GM21529 (cell line): ENCODE results near the gene NUDC.
"Not testable (repeated sequence)": the region's sequence is repeated elsewhere in the genome, so short reads cannot be mapped to it uniquely, and the experiment has no call there.

Experiments used
- ATAC-seq: cut with Tn5 transposase; IDR thresholded peaks from one replicate; pipeline ENCODE4 v1.9.1; 2021; ENCODE audit not compliant: unreplicated experiment

The NUDC gene

DNA sequence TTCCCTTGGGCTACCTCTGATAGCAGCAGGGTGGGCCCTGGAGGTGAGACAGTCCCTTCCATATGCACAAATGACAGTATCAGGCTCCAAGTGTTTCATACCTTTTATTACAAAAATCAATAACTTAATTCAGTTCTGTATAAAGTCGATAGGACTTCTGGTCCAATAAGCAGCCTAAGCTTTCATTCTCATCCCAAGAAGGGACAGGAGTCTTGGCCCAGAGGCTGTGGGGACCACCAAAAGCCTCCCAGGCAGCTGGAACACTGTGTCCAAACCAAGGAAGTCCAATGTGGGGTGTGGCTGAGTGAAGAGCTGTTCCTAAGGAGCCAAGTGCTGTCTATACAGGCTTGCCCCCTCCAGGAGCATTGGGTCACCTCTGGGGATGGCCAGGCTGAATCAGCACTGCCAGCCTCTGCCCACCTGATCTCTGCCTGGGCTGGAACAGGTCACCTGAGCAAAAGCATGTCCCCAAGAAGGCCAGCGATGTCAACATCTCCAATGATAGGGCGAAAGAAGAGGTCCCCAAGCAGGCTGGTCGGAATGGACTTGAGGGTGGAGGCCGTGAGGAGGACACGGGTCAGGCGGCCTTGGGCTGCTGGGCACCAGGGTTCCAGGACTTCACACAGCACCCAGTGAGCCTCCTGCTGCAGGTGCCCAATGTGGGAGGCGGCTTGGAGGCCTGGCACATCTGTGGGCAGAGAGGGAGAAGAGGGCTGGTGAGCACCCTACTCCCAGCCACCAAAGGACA lies 10.0 kb upstream of the NUDC start:
- no peak for ATAC-seq

DNA sequence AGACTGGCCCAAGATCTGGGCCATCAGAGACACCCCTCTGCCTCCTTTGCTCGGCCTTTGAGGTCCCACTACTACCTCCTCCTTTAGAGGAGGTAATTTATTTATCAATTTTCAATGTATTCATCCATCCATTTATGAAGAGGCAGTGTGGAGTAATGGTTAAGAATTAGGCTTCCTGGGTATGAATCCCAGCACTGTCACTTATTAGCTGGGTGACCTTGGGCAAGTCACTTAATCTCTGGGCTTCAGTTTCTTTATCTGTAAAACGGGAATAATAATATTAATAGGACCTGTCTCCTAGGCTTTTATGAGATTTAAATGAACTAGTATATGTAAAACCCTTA lies 9.4 kb upstream of the NUDC start:
- ATAC-seq: no peak

DNA sequence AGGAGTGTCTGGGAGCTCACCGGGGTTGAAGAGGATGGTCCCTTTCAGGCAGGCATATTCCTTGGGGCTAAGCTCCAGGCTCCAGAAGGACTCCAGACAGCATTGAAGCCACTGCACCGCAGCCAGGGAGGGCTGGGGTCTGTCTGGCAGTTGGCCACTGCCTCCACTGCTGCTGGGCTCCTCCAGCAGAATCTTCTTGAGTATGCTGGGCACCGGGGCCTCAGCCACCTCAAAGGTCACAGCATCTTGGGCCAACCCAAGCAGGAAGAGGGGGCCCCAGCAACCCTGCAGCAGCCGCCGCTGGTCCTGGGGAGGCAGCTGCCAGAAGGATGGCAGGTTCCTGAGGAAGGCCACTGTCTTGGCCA lies 8.2 kb upstream of the NUDC start:
- ATAC-seq: no peak

DNA sequence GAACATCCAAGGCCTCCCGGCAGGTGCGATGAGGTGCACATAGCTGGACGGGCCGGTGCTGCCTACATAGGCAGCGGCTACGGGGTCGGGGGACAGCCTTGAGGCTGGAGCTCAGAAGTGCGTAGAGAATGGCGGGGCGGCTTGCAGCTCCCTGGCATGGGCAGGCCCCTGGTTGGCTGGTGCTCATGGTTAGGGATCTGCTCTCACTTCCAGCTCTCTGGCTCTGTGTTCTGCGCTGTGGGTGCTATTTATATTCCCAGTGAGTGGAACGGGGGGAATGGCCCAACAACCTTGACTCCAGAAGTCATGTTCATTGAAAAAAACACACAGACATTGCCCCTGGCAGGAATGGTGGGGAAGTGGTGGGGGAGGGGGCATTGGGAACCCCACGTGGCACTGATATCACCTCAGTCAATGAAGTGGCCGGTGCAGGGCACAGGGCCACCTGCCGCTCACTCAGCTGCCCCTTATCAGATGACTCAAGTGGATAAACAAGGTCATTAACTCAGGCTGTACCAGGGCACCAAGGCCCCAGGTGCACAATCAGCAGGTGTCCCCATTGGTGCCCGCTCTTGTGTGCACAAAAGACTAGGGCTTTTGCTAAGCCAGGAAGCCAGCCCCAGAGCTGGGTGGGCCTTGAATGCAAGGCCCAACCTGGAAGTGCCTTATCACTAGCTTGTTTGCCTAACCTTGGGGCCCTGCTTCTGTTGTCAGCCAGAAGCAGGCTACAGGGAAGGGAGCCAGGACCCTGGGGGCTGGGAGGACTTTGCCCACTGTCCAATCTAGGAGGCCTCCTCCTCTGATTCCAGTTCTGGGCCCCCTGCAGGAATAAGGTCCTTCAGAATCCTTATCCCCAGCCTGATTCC lies 7.6 kb upstream of the NUDC start, which contains the start of gene NR0B2:
TSS of gene NR0B2 (minus strand) at position 222 of the 866 bp plus-strand sequence. CDS start at position 187, 35 bp downstream.
- no peak for ATAC-seq

DNA sequence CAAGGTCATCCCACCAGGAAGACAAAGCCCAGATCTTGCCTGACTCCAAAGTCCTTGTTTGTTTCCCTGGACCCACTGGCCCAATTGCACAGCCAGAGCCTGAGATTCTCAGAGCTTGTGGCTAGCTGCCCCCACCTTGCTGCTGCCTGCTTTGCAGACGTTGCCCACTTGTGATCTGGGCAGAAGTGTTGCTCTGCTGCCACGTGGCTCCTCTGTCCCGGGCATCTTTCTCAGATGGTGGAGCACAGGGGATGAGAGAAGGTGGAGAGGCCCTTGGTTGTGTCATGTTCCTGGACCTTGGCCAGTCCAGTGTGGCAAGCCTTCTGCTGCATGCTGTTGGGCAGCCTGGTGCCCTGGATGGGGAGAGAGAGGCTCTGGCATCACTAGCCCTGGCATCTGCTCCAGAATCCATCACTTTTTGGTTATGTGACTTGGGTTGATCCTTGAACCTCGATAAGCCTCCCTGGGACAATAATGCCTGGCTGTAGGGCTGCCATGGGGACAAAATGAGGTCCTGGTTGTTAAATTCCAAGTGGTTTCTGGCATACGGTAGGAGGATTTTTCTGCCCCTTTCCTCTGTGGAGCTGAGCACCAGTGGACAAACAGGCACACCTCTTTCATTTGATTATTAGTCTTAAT lies 6.2 kb upstream of the NUDC start:
- no peak for ATAC-seq

DNA sequence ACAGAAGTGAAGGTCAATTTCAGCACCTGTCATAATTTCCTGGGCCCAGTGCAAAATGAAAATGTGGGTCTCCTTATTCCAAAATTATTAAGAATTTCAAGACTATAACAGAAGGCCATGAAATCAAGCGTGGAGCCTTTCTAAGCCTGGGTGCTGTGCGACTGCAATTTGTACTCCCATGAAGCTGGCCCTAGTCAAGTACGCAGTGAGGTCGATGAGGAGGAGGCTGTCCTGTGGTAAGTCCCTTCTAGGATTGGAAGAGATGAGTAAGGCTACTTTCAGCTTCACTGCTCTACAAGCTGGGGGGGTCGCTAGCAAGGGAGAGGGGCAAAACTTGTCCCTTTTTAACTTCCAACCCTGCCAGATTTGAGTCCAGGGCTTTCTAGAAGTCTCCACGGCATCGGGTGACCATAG lies 410 bp upstream of the NUDC start:
- ATAC-seq: no peak

DNA sequence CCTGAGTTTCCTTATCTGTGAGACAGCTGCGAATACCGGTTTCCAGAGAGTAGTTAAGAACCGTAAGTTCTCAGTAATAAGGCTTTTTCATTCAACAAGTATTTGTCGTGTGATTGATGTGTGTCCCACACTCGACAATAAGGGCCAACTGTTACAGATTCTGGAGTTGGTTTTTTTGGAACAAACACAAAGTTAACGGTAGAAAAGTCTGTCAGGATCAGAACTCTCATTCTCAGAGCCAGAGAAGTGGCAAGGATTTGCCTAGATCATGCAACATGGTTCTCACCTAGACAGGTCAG lies 837 bp downstream of the NUDC start:
- no peak for ATAC-seq

DNA sequence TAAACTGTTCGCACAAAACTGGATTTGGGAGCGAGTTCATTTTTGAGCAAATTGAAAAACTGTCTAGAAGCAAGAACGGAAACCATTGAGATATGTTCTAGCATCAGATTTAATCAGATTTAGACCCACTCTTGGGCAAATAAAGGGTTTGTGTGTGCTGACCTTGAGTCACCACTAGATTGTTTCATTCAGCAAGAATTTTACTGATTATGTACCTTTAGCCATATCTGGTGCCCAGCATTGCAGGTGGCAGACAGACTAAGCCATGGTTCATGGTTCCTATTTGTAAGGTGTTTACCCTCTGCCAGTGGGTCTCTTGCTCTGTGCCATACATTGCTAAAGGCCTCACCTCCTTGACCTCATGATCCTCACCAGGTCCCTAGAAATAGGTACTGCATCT lies 1.4 kb downstream of the NUDC start:
- no peak for ATAC-seq

DNA sequence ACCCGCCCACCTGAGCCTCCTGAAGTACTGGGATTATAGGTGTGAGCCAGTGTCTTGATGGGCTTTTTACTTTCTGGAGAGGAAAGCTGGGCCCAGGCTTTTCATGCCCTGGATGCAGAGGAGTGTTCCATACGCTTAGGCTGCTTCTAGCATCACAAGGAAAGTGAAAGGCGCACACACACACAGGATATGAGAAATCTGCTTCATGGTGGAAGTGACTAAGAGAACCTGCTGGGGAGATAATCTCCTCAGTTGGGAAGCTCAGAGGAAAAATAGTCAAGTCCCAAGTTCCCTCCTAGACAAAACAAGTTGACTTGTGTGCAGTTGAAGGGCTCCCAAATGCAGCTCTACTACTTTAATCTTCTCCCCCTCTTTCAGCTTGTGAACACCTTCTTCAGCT lies 2.2 kb downstream of the NUDC start:
- ATAC-seq: no peak

DNA sequence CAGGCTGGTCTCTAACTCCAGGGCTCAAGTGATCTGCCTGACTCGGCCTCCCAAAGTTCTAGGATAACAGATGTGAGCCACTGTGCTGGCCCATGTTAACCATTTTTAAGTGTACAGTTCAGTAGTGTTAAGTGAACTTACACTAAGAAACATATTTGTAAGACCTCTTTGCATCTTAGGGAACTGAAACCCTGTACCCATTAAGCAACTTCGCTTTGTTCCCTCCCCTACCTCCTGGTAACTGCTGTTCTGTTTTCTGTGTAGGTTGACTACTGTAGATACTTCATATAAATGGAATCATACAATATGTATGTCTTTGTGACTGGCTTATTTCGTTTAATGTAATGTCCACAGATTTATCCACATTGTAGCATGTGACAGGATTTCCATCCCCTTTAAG lies 11.0 kb downstream of the NUDC start:
- ATAC-seq: no peak

DNA sequence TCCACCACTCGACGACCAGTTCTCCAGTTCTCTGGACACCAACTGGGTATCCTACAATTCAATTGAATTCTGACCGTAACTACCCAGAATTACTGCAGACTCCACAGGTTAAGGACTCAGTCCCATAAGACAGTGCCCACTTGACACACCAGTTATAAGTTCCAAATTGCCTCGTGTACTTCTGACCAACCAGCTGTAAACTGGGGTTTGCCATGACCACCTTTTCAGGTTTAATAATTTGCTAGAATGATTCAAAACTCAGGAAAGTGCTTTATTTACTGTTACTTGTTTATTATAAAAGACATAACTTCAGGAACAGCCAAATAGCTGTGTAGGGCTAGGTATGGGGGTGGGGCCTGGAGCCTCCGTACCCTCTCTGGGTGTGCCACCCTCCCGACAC lies 15.3 kb downstream of the NUDC start:
- ATAC-seq: no peak

DNA sequence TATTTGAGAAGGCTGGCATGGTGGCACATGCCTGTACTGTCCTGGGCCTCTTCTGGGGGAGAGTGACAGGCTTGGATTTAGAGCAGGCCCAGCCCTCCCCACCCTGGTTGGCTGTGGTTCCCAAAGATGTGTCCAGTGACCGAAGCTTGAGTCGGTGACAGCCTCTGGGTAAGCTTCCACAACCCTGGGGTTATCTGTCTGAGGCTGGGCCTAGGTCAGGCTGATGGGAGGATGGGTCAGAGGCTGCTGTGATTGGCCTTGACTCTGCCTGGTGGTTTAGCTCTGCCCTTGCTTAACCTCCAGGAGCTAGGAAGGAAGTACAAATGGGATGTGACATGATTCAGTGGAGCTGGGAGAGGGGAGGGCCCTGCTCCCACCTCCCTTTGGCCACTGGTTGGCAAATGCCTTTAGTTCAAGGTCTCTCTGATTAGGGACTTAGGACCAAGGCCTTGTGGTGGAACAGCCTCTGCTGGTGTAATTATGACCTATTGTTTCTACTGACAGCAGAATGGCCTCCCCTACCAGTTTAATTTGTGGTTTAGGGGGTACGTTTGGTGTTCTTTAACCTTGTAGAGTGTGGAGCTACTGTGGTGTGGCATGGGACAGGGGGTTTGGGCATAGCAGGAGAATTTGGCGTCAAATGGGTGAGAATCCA lies 16.6 kb downstream of the NUDC start:
- no peak for ATAC-seq

DNA sequence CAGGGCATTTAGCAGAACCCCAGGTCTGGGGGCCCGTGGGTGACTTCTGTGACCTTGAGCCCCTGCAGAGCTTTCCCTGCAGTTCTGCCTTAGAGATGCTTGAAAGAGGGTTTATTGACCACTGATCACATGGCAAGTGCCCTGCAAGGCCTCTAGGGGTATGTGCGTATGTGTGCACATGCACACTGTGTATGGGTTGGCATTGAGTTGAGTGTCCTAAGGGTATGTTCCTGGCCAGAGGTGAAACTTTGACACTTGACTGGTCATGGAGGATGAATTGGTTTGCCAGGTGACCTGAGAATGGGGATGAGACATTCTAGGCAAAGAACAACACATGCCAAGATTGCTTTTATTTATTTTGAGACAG lies 17.1 kb downstream of the NUDC start:
- ATAC-seq: no peak

DNA sequence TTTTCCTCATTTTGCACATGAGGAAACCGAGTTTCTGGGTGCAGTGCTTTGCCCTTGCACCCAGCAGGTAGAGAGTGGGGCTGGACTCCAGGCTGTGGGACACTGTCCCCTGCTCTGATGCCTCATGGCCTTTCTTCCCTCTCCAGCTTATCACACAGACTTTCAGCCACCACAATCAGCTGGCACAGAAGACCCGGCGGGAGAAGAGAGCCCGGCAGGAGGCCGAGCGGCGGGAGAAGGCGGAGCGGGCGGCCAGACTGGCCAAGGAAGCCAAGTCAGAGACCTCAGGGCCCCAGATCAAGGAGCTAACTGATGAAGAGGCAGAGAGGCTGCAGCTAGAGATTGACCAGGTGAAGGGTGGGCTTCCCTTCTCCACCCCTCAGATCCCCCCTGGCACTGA lies 19.8 kb downstream of the NUDC start:
- no peak for ATAC-seq

DNA sequence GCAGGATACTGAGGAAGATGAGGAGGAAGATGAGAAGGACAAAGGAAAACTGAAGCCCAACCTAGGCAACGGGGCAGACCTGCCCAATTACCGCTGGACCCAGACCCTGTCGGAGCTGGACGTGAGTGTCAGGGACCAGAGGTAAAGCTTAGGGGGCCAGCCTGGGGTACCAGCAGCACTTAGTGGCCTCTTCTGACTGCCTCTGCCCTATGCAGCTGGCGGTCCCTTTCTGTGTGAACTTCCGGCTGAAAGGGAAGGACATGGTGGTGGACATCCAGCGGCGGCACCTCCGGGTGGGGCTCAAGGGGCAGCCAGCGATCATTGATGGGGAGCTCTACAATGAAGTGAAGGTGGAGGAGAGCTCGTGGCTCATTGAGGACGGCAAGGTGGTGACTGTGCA lies 21.1 kb downstream of the NUDC start:
- no peak for ATAC-seq

DNA sequence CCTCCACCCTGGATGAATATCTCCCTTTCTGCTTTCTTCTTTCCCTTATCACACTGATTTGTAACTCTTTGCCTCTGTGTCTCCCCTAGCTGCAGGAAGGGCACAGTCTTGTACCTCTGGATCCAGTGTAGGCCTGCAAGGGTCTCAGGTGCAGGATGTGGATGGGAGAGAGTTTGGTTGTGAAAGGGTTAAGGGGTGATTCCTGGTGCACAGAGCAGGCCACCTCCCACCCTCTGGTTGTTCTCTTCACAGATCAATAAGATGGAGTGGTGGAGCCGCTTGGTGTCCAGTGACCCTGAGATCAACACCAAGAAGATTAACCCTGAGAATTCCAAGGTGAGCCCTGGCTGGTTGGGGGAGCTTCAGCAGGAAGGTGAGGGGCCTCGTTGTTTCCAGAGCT lies 23.6 kb downstream of the NUDC start:
- no peak for ATAC-seq

DNA sequence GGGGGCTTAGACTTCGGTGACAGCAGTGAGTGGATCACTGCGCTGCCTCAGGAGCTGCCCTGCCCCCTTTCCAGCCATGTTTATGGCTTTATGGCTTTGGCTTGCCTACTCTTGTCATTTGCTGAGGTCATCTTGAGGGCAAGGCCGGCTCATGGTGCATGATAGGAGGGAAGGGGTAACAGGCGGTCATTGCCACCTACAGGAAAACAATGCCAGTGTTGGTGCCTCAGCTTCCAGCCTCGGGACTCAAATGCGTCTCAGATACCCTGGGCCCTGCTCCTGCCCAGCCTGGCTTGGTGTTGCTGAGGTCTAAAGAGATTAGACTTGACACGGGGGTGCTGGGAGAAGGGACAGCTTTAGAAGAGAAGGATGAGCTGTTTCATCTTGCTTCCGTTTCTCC lies 24.2 kb downstream of the NUDC start:
- no peak for ATAC-seq

DNA sequence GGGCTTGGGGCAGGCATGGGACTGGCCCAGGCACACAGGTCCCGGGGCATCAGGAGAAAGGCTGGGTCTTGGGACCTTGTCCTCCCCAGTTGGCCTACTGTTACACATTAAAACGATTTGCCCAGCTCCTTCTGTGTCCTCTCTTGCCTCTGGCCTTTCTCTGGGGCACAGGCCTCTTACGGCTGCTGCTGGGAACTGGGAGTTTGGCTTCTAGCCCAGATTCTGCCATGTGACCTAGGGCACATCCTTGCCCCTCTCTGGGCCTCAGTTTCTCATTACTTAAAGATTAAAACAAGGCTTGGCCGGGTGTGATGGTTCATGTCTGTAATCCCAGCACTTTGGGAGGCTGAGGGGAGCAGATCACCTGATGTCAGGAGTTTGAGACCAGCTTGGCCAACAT lies 24.7 kb downstream of the NUDC start:
- ATAC-seq: no peak

DNA sequence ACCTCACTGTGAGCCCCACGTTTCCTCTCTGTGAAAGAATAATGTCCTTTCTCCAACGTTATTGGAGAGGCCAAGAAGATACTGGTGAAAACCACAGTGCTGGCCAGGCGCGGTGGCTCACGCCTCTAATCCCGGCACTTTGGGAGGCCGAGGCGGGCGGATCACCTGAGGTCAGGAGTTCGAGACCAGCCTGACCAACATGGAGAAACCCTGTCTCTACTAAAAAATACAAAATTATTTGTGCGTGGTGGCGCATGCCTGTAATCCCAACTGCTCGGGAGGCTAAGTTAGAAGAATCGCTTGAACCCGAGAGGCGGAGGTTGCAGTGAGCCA lies 27.1 kb downstream of the NUDC start:
- not testable (repeated sequence) for ATAC-seq

DNA sequence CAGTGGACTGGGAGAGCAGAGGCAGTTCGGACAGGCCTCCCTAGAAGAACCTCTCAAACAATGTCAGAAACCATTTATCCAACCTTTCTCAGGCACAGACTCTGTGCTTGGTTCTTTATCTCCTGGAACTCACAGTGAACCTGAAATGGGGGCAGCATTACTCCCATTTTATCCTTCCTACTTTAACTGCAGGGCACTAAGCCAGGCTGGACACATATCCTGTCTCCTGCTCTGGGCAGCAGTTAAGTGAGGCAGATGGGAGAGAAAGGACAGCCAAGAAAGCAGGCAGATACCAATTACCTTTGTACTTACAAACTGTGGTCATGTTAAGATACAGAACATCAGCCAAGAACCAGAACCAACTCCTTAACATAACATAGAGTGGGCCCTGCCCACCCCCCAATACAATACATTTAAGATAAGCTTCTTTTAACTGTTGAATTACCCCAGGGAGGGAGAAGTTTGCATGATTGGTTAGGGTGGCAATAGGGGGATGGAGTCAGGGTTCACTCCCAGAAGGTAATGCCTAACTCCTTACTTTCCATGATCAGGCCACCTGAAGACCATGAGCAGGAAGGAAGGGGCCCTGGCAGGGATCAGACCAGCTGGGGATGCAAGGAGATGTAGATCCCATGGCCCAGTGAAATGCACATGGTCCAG lies 27.9 kb downstream of the NUDC start:
- ATAC-seq: no peak

DNA sequence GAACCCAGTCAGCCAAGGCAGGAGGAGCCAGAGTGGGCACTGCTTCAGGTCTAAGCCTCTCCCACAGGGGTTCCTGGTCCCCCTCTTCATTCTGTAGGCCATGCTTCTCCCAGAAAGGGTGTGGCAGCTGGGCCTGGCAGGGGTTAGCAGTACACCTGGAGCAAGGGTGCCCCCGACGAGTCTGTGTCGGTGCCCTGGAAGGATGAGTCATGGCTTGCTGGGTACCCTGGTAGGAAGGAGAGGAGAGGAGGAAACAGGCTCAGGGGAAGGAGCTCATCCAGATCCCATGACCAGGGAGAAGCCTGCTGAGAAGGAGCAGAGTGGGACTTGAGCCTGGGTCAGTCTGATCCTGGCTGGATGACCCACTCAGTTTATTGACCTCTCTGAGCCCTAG lies 28.4 kb downstream of the NUDC start:
- no peak for ATAC-seq
